PC-9 (cell line): ENCODE measurements around the gene SYNE1. TPM values are rescaled to one million over a fixed set of nuclear protein-coding genes. Genes with fewer than 3 reads are reported as not detected.
"Not testable (repeated sequence)": the region's sequence is repeated elsewhere in the genome, so short reads cannot be mapped to it uniquely, and the experiment has no call there.

Experiments
- BruUV-seq: library from RNA; stranded (reverse); fragments of 400-500 nt; replicated peaks from 2 replicates; lab custom pipeline; 2021; lab: Mats Ljungman, UMichigan
- CTCF ChIA-PET: fragments of 300-600 bp; sonication (Branson Sonifier 250); formaldehyde crosslinking; loops from one replicate; lab custom pipeline; 2022; ENCODE audit warnings: antibody characterized with exemption; lab: Charles Lee
- POLR2A ChIA-PET: fragments of 300-600 bp; sonication (Branson Sonifier 250); formaldehyde crosslinking; loops from one replicate; lab custom pipeline; 2022; ENCODE audit warnings: antibody characterized with exemption; ENCODE audit not compliant: unreplicated experiment; lab: Charles Lee
- DNase-seq, 2 experiments: peaks; one replicate each; pipeline versions ENCODE4 v3.0.0 to v3.0.0-alpha.2; 2015 to 2022; ENCODE audit warnings: mixed read lengths in 1 of 2
- H2AFZ ChIP-seq: fragments of 200-600 bp; sonication (generic); 2 replicates; pipeline ENCODE4 v1.8.1; 2017; ENCODE audit warnings: antibody characterized with exemption
- H3F3A ChIP-seq: fragments of 200-600 bp; sonication (generic); 2 replicates; pipeline ENCODE4 v1.8.1; 2017; ENCODE audit warnings: antibody characterized with exemption, mild to moderate bottlenecking, low read depth; ENCODE audit not compliant: insufficient read depth
- H3K27ac ChIP-seq: fragments of 200-600 bp; sonication (generic); 2 replicates; pipeline ENCODE4 v1.6.1; 2016; ENCODE audit warnings: mixed run types
- H3K27me3 ChIP-seq: fragments of 200-600 bp; sonication (generic); 2 replicates; pipeline ENCODE4 v1.6.1; 2016; ENCODE audit warnings: low read depth, mixed run types; ENCODE audit not compliant: insufficient read depth
- H3K36me3 ChIP-seq: fragments of 200-600 bp; sonication (generic); 2 replicates; pipeline ENCODE4 v1.6.1; 2016; ENCODE audit warnings: low read depth, mixed run types
- H3K4me1 ChIP-seq: fragments of 200-600 bp; sonication (generic); replicated peaks from 2 replicates; pipeline ENCODE4 v1.6.1; 2016; ENCODE audit warnings: mixed run types; ENCODE audit not compliant: insufficient read depth
- H3K4me2 ChIP-seq: fragments of 200-600 bp; sonication (generic); 2 replicates; pipeline ENCODE4 v1.6.1; 2017; ENCODE audit warnings: mixed run types
- H3K4me3 ChIP-seq: fragments of 200-600 bp; sonication (generic); 2 replicates; pipeline ENCODE4 v1.6.1; 2016; ENCODE audit warnings: mixed run types
- H3K79me2 ChIP-seq: fragments of 200-600 bp; sonication (generic); 2 replicates; pipeline ENCODE4 v1.6.1; 2017; ENCODE audit warnings: low read depth, mixed run types
- H3K9me2 ChIP-seq: fragments of 200-600 bp; sonication (generic); 2 replicates; pipeline ENCODE4 v1.8.1; 2017; ENCODE audit warnings: mild to moderate bottlenecking; ENCODE audit not compliant: insufficient read depth
- H3K9me3 ChIP-seq: fragments of 200-600 bp; sonication (generic); 2 replicates; pipeline ENCODE4 v1.8.1; 2016; ENCODE audit warnings: low read depth; ENCODE audit not compliant: insufficient read depth
- H4K20me1 ChIP-seq: fragments of 200-600 bp; sonication (generic); 2 replicates; pipeline ENCODE4 v1.8.1; 2017; ENCODE audit not compliant: insufficient read depth
- EZH2 ChIP-seq: fragments of 200-600 bp; sonication (generic); IDR thresholded peaks from 2 replicates; pipeline ENCODE4 v1.8.0; 2017; ENCODE audit warnings: antibody characterized with exemption, low read depth
- intact Hi-C: fragments of 100-400 bp; cut with micrococcal nuclease; formaldehyde crosslinking; loops from one replicate; pipeline ENCODE4 v1.10.0; 2022; ENCODE audit not compliant: unreplicated experiment
- total RNA-seq: library from RNA; stranded (reverse); gene quantifications from 2 replicates; pipeline ENCODE4 v1.2.3, GENCODE V29; 2021
- TF ChIP-seq, protein P1 (sequence below): fragments of 200-600 bp; sonication (generic); conservative IDR thresholded peaks from 2 replicates; pipeline ENCODE4 v1.6.1; 2017; ENCODE audit warnings: mixed run types, antibody characterized with exemption, mild to moderate bottlenecking, moderate library complexity

The SYNE1 gene
- total RNA-seq, 1 experiment from 2014 or later: 13.4 TPM

DNA sequence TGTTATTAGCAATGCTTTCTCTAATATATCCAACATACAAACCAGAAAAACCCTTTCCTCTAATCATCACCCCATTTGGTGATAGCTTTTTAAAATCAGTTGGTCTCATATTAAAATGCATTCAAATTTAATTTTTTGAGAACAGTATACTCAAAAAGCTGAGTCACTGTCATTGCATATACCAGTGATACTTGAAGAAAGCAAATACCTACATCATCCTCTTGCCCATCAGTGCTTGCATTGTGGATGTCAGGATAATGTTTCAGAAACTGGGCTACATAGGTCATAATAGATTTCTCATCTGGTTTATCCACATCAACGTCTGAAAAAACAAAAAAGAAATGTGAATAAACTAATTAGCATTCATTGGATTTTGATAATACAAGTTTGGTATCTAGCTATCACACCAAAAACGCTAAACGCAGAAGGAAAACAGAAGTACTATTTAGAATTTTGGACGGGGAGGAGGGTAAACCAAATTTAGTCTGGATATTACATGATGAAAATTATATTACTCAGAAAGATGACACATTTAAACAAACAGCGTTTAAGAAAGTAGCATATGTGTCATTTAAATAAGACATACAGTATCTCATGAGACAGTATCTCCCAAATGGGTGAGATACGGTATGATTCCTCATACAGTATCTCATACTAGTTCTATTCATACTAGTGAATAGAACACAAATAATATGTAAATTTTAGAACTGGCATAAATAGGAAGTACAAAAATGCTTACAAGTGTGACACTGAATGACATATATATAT is 134.6 kb downstream of the SYNE1 start:
- ChIA-PET POLR2A (no interaction called here), CTCF (no interaction called here)
- Histone ChIP-seq H3K4me1 (no peaks in the 10 kb centered on the region), H3K4me2 (no peak overlapping the region), H3K27me3 (no peaks in the 10 kb centered on the region), H4K20me1 (no peaks in the 10 kb centered on the region), H3K9me2 (no peaks in the 10 kb centered on the region; the same call in 1 of the 2 replicates), H3K27ac (no peak overlapping the region), H3K79me2 (no peaks in the 10 kb centered on the region), H3K36me3 (no peaks in the 10 kb centered on the region), H3K9me3 (no peaks in the 10 kb centered on the region), H3K4me3 (no peak overlapping the region), H3F3A (no peaks in the 10 kb centered on the region), H2AFZ (no peak overlapping the region)
- DNase-seq: no peak
- TF ChIP-seq, protein P1, sequence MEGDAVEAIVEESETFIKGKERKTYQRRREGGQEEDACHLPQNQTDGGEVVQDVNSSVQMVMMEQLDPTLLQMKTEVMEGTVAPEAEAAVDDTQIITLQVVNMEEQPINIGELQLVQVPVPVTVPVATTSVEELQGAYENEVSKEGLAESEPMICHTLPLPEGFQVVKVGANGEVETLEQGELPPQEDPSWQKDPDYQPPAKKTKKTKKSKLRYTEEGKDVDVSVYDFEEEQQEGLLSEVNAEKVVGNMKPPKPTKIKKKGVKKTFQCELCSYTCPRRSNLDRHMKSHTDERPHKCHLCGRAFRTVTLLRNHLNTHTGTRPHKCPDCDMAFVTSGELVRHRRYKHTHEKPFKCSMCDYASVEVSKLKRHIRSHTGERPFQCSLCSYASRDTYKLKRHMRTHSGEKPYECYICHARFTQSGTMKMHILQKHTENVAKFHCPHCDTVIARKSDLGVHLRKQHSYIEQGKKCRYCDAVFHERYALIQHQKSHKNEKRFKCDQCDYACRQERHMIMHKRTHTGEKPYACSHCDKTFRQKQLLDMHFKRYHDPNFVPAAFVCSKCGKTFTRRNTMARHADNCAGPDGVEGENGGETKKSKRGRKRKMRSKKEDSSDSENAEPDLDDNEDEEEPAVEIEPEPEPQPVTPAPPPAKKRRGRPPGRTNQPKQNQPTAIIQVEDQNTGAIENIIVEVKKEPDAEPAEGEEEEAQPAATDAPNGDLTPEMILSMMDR: no peak
- no peak for TF ChIP-seq EZH2
- no TSS peak for BruUV-seq
- intact Hi-C loops: no loop called here

GRCh38 chr6:152499931-152500330 is 137.2 kb downstream of the SYNE1 start:
- CTCF ChIA-PET: no interaction called here
- no peak overlapping the region for H3K27ac ChIP-seq
- no peak for TF ChIP-seq EZH2
- TF ChIP-seq, protein P1: no peak
- H3K4me3 ChIP-seq: no peak overlapping the region
- no peak for DNase-seq
- H3K9me3 ChIP-seq: no peaks in the 10 kb centered on the region
- H2AFZ ChIP-seq: no peak overlapping the region
- no peaks in the 10 kb centered on the region for H3K79me2 ChIP-seq
- H3K36me3 ChIP-seq: no peaks in the 10 kb centered on the region
- BruUV-seq: no TSS peak
- no peaks in the 10 kb centered on the region for H3F3A ChIP-seq
- no peaks in the 10 kb centered on the region for H3K27me3 ChIP-seq
- H3K4me2 ChIP-seq: no peak overlapping the region
- no peaks in the 10 kb centered on the region; the same call in 1 of the 2 replicates for H3K9me2 ChIP-seq
- H3K4me1 ChIP-seq: no peaks in the 10 kb centered on the region
- H4K20me1 ChIP-seq: no peaks in the 10 kb centered on the region
- intact Hi-C loops: no loop called here
- POLR2A ChIA-PET: no interaction called here

DNA sequence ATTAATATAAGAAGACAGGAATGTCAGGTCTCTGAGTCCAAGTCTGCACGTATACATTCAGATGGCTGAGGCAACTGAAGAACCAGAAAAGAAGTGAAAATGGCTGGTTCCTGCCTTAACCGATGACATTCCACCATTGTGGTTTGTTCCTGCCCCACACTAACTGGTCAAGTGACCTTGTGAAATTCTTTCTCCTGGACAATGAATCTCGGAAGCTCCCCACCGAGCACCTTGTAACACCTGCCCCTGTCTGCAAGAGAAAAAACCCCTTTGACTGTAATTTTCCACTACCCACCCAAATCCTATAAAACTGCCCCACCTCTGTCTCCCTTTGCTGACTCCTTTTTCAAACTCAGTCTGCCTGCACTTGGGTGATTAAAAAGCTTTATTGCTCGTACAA is 140.4 kb downstream of the SYNE1 start:
- Histone ChIP-seq H3K27me3 (no peaks in the 10 kb centered on the region), H3K4me1 (no peaks in the 10 kb centered on the region), H3F3A (no peaks in the 10 kb centered on the region), H3K27ac (no peak overlapping the region), H3K36me3 (no peaks in the 10 kb centered on the region), H3K4me3 (no peak overlapping the region), H4K20me1 (no peaks in the 10 kb centered on the region), H3K9me3 (no peaks in the 10 kb centered on the region), H3K9me2 (no peaks in the 10 kb centered on the region), H2AFZ (no peak overlapping the region), H3K79me2 (no peaks in the 10 kb centered on the region), H3K4me2 (no peak overlapping the region)
- intact Hi-C loops: no loop called here
- TF ChIP-seq, protein P1: no peak
- no peak for TF ChIP-seq EZH2
- BruUV-seq: no TSS peak
- CTCF ChIA-PET: no interaction called here
- POLR2A ChIA-PET: no interaction called here
- no peak for DNase-seq

- H3K4me1 ChIP-seq, H3K27ac ChIP-seq, intact Hi-C loops, CTCF ChIA-PET, H4K20me1 ChIP-seq, DNase-seq, H3K4me3 ChIP-seq, H3F3A ChIP-seq, H3K9me2 ChIP-seq, H3K79me2 ChIP-seq, H2AFZ ChIP-seq, BruUV-seq, H3K36me3 ChIP-seq, POLR2A ChIA-PET, H3K4me2 ChIP-seq, H3K27me3 ChIP-seq, H3K9me3 ChIP-seq: not testable (repeated sequence)
These were observed 141.7 kb downstream of the SYNE1 start for GRCh38 chr6:152495456-152495855.

DNA sequence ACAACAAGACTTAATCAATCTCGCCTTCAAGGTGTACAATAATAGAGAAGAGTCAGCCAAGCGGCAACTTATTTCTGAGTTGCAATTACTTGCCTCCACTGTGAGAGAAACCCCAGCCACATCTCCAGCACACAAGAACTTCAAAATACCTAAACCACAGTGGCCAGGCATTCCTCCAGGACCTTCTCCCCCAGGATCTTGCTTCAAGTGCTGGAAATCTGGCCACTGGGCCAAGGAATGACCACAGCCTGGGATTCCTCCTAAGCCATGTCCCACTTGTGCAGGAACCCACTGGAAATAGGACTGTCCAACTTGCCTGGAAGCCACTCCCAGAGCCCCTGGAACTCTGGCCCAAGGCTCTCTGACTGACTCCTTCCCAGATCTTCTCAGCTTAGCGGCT is 144.9 kb downstream of the SYNE1 start:
- H3K9me2 ChIP-seq, H3K4me1 ChIP-seq, H3K36me3 ChIP-seq, H3K4me2 ChIP-seq, DNase-seq, H3K79me2 ChIP-seq, H2AFZ ChIP-seq, H4K20me1 ChIP-seq, H3F3A ChIP-seq, intact Hi-C loops, POLR2A ChIA-PET, CTCF ChIA-PET, H3K27ac ChIP-seq, H3K9me3 ChIP-seq, H3K27me3 ChIP-seq, H3K4me3 ChIP-seq, BruUV-seq: not testable (repeated sequence)
